GM04503 (cell line): Measurements from ENCODE around the gene GPC5.

Experiments used
- DNase-seq: peaks from one replicate; pipeline ENCODE4 v3.0.0-alpha.2; 2012; ENCODE audit warnings: low read depth

GPC5 gene

GRCh38 chr13:92843549-92843948 is 1445.1 kb downstream of the GPC5 start:
- DNase-seq: peak; percentile 44

DNA sequence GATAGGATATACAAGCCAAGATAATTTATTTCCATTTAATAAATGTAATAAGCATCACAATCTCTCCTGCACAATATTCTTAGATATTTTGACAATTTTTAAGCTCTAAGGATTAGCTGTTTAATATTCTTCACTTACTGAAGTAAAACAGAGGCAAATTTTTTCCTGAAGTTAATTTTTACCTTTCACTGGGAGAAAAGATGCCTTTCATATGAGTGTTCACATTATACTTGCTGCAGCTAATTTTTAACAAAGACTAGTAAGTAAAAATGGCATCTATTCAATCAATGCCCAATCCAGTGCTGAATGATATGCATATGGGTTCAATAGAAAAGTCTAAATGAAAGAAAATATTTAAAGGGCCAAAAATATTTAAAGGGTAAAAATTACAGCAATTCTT is 1451.0 kb downstream of the GPC5 start:
- DNase-seq: no peak

- no peak for DNase-seq
Measured at GRCh38 chr13:92864584-92865284, 1466.3 kb downstream of the GPC5 start.

DNA sequence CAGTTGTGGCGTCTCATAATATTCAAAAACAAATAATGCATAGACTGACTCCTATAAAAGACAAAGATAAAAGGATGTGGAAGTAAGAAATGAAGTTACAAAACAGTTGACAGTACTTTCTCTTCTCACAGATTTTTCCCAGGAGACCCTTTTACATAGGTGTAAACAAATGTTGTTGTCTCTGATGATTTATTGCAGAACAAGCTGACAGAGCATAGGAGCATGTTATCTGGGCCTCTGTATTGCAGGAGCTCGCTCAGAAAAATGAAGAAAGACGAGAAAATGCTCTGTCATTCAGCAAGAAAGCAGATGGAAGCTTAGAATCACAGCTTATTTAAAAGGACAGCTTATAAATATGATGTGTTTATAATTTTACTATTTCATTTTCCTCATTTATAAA is 1474.6 kb downstream of the GPC5 start:
- DNase-seq: no peak

GRCh38 chr13:92886535-92887077 is 1488.2 kb downstream of the GPC5 start:
- DNase-seq: no peak

GRCh38 chr13:92894447-92894846 is 1496.0 kb downstream of the GPC5 start:
- no peak for DNase-seq

DNA sequence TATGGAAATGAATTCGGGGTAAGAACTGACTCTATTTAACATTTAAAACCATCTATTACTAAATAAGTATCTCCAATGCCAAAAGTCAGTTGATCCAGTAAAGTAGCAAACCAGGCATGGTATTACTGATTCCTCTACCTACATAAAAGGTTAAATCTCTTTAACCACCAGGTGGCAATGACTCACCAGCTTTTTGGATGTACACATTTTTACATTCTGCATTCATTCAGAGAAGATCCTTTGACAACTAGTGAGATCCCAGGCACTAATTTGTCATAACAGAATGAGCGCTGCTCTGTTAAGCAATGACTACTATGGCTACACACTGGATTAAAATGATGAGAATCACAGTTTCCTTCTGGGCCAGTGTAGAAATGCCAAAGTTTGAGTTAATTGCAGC is 1498.4 kb downstream of the GPC5 start:
- no peak for DNase-seq

- DNase-seq: peak; percentile 7
Measured at GRCh38 chr13:92898946-92899345, 1500.5 kb downstream of the GPC5 start.

DNA sequence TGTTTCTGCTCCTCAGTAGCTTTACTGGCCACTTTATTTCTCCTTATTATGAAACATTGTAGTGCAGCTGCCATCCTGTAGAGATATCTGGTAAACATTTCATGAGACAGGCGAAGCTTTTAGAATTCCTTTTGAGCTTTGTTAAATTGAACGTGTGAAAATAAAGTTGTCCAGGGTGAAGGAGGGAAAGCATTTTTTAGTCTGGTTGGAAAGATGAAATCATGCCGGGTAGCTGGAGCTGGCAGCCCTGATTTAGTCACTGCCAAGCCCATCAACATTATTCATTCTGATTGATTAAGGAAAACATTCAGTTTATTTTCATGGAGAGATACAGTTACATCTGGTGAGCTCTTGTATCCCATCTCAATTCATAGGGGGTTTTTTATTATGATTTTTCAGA is 1502.0 kb downstream of the GPC5 start:
- DNase-seq: no peak

- DNase-seq: no peak
Measured at GRCh38 chr13:92901739-92902138, 1503.3 kb downstream of the GPC5 start.

DNA sequence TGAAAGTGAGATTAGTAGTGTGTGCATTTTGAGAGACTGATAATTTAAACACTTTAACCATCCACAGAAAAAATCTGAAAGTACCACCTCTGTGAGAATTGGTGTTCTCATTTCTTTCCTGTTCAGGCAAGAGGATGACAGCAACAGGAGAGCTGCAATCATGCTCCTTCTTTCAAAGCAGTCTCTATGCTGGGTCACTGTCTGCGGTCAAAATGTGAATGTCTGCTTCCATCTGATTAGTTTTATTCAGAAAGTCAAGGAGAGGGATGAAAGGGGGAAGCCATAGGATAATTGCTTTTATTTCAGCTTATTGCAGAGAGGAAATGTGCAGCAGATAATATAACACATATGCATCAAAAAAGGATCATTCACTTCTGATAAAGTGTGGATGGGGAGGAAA is 1514.2 kb downstream of the GPC5 start:
- DNase-seq: no peak

DNA sequence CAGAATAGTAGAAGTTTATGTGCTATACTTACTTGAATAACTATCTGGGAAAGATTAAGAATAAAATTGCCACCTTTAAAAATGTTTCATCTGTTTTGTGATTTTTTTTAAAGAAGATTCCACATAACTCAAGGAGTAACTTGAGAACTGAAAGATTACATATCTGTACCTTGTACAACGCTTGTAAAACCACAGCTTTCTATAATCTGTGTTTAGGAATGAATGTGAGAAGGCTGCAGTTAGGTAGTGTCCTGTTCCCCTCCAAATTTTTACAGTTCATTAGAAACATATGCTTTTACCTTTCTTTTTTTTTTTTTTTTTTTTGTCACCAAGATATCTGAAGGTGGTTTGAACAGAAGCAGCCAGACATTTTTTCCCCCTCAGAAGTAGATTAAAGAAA is 1515.4 kb downstream of the GPC5 start:
- no peak for DNase-seq
